Omental fat pad (tissue), 4 donors: ENCODE measurements around the gene SLC9C1. TPM values are rescaled to one million over a fixed set of nuclear protein-coding genes. Genes with fewer than 3 reads are reported as not detected.

ENCODE experiments used
- ATAC-seq: fragments of 150-250 bp; one replicate; pipeline ENCODE4 v1.9.1; 2016; ENCODE audit warnings: mild to moderate bottlenecking, moderate library complexity; ENCODE audit not compliant: low FRiP score
- DNase-seq: peaks from one replicate; pipeline ENCODE4 v3.0.0-alpha.2; 2019; ENCODE audit warnings: low spot score
- CTCF ChIP-seq, 3 donors: fragments of 450-650 bp; IDR thresholded peaks; one replicate each; pipeline ENCODE4 v1.5.1; 2016 to 2017; ENCODE audit warnings: antibody characterized with exemption in 3 of 3, mild to moderate bottlenecking in 3 of 3, moderate library complexity in 2 of 3
- total RNA-seq, 4 donors: library from RNA; depleted of rRNA; stranded (reverse); fragments of >200 nt; gene quantifications; one replicate each; pipeline ENCODE4 v1.1.0, GENCODE V29; 2016

The SLC9C1 gene
- total RNA-seq: 1 to 10 TPM in 2 of 4 donors, under 1 TPM in 2; 0.19 to 1.9 (median 1.1) TPM

- no peak for DNase-seq
- no peak for TF ChIP-seq CTCF (IDR thresholded peaks at IDR 0.05)
- peak; percentile 86 for ATAC-seq
These were observed at the start of gene SLC9C1 for GRCh38 chr3:112293368-112294321. SLC9C1 (minus strand) TSS chr3:112294216; CDS start chr3:112286791, 7,425 bp downstream.

- DNase-seq: no peak
- no peak for TF ChIP-seq CTCF (IDR thresholded peaks at IDR 0.05)
- no peak for ATAC-seq
These were observed 47.4 kb upstream of the SLC9C1 start for GRCh38 chr3:112341386-112341785.

- ATAC-seq (peak; percentile 6), DNase-seq (no peak)
- no peak for TF ChIP-seq CTCF (IDR thresholded peaks at IDR 0.05)
These were observed 45.6 kb upstream of the SLC9C1 start for GRCh38 chr3:112339609-112340008.

- no peak for ATAC-seq
- no peak for DNase-seq
- no peak for TF ChIP-seq CTCF (IDR thresholded peaks at IDR 0.05)
These were observed 45.1 kb upstream of the SLC9C1 start for GRCh38 chr3:112339134-112339533.

GRCh38 chr3:112338727-112339056 is 44.7 kb upstream of the SLC9C1 start:
- ATAC-seq (no peak), DNase-seq (no peak)
- no peak for TF ChIP-seq CTCF (IDR thresholded peaks at IDR 0.05)

- TF ChIP-seq CTCF (IDR thresholded peaks at IDR 0.05): no peak
- peak; percentile 36 for ATAC-seq
- DNase-seq: no peak
These were observed 44.2 kb upstream of the SLC9C1 start for GRCh38 chr3:112338021-112338726.
